ENCODE results near the gene CHD2. TPM values are rescaled to one million over a fixed set of nuclear protein-coding genes. Genes with fewer than 3 reads are reported as not detected.

Gene CHD2
- total RNA-seq, 8 experiments from 2014 or later = 58.0 to 129 (median 94.2) TPM

DNA sequence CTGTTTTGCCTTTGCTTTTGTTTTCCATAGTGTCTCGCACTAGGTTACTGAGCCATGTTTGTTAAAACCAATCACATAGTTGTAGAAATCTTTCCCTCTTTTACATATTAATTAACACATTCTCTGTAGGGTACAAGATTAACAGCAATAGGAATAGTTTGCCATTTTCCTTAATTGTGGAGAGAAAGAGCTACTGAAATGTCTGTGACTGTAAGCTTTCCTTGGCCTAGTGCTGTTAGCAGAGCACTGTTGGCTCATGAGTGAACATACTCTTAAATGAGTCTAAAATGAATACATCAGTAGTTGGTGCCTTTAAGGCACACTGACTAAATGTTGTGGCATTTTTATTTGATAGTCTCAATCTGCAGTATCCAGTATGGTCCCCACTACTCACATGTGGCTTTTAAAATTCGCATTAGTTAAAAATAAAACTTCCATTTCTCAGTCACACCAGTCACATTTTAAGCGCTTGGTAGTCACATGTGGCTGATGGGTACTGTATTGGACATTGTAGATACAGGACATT lies 28.2 kb downstream of the CHD2 start:
- Histone ChIP-seq H3K27ac (no peak overlapping the region), H3K4me1 (replicated peaks in 1 of 2) (peaks cover 0 to 7% of the 10 kb centered on the region in 2 donors), H3K4me3 (no peak overlapping the region)
- in situ Hi-C loops (cut with MboI; ENCODE audit: low pct_unique_long_range_greater_than_20kb in 2 of 9, low sequenced_read_pairs in 9 of 9, unreplicated experiment in 9 of 9) = no loop called here
- 70 to 100% (median 90%) methylated on average over 1 to 3 of the region's 3 CpGs for WGBS, 10 experiments
- ATAC-seq (replicated peaks in 6 of 8) = peak in 3 of 8 experiments; percentile 27 to 41 (median 28)

DNA sequence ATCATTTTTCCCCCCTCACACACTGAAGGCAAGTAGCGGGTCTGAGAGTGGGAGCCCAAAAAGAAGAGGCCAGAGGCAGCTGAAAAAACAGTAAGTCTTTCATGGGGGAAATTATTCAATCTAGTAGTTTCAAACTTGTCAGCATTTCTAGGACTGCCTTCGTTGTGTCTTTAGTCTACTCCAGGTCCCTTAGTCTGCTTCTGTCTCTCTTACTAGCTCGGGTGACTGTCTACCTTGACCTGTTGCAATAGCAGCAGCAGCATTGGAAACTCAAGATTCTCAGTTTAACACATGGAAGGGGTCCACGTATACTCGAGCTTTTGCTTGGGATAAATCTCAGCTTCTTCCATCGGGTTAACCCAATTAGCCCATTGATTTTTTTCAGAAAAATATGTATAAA lies 28.9 kb downstream of the CHD2 start:
- H3K27ac ChIP-seq = no peak overlapping the region
- H3K4me3 ChIP-seq = no peak overlapping the region
- ATAC-seq (replicated peaks in 6 of 8) = no peak
- in situ Hi-C loops (cut with MboI; ENCODE audit: low pct_unique_long_range_greater_than_20kb in 2 of 9, low sequenced_read_pairs in 9 of 9, unreplicated experiment in 9 of 9) = no loop called here
- 67 to 100% (median 90%) methylated on average over 1 to 6 of the region's 6 CpGs for WGBS, 10 experiments
- H3K4me1 ChIP-seq (replicated peaks in 1 of 2) = peaks cover 0 to 7% of the 10 kb centered on the region in 2 donors

DNA sequence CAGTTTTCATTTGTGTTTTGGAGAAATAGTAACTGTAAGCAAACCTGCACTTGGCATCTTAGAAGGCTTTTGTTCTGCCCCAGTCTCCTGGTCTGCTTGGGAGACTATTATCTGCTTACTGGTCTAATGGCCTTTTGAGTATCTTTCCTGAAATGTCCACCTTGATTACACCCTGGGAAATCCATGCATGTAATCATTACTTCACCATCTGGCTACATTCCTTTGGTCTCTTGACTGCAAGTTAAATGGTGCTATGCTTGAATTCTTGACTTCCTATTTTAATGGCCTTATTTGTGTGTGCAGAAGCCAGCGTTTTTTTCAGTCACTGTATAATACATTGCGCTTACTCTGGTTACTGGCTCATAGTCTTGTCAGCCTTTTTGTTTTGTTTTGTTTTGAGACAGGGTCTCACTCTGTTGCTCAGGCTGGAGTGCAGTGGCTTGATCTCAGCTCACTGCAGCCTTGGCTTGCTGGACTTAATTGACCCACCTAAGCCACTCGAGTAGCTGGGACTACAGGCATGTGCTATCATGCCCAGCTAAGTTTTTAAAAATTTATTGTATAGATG lies 30.0 kb downstream of the CHD2 start:
- 0 to 100% (median 75%) methylated on average over 1 to 3 of the region's 3 CpGs; no CpG with 5 or more reads in 3 of the 10 experiments for WGBS, 10 experiments
- H3K4me1 ChIP-seq (replicated peaks in 1 of 2) = peaks cover 0 to 7% of the 10 kb centered on the region in 2 donors
- ATAC-seq (replicated peaks in 6 of 8) = peak; percentile 6 to 82 (median 40)
- no peak overlapping the region for H3K27ac ChIP-seq
- no peak overlapping the region for H3K4me3 ChIP-seq
- in situ Hi-C loops (cut with MboI; ENCODE audit: low pct_unique_long_range_greater_than_20kb in 2 of 9, low sequenced_read_pairs in 9 of 9, unreplicated experiment in 9 of 9) = no loop called here

DNA sequence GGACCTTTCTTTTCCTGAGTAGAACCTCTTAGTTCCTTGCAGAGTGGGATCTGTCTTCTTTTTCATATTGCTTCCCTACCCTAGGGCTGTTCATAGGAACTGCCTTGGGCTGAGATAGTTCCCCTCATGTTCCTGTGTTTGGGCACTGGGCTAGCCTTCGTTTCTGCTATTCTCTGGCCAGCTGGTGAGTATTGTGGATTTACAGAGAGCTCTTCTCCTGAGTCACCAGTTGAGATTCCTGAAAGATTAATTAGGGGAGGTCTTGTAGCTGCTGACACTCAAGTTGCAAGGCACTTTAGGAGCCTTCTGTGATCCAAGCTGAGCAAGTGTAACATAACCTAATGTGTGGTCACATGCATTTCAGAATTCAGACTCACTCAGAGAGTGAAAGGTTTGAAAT lies 30.7 kb downstream of the CHD2 start:
- H3K27ac ChIP-seq = no peak overlapping the region
- in situ Hi-C loops (cut with MboI; ENCODE audit: low pct_unique_long_range_greater_than_20kb in 2 of 9, low sequenced_read_pairs in 9 of 9, unreplicated experiment in 9 of 9) = no loop called here
- ATAC-seq (replicated peaks in 6 of 8) = peak; percentile 38 to 85 (median 64)

DNA sequence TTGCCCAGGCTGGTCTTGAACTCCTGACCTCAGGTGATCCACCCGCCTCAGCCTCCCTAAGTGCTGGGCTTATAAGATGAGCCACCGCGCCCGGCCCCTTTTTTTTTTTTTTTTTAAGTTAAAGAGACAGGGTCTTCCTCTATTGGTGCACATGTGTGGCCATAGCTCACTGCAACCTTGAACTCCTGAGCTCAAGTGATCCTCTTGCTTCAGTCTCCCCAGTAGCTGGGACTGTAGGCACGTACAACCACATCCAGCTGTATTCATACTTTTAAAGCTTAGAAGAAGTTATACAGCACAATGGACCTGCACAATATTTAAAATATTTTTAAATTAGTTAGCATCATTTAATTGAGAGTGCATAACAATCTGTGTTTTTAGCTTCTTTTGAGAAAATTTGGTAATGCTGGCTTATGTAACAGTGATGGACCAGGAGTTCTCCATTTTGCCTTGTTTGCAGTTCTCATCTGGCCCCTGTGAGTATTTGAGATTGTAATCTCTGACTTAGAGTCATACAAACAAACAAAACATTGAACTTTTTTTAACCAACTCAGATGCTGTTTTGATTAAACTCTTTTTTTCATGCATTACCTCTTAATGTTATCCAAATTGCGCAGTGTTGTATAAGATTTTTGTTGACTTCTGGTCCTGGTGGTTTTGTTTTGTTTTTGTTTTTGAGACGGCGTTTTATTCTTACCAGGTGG lies 33.0 kb downstream of the CHD2 start:
- Histone ChIP-seq H3K27ac (no peak overlapping the region), H3K4me1 (replicated peaks in 1 of 2) (peaks cover 12 to 17% of the 10 kb centered on the region in 2 donors)
- in situ Hi-C loops (cut with MboI; ENCODE audit: low pct_unique_long_range_greater_than_20kb in 2 of 9, low sequenced_read_pairs in 9 of 9, unreplicated experiment in 9 of 9) = no loop called here

More for the DNA sequence above, 30.7 kb downstream of the CHD2 start:
- H3K4me3 ChIP-seq = no peak overlapping the region
- peaks cover 5 to 7% of the 10 kb centered on the region in 2 donors for H3K4me1 ChIP-seq (replicated peaks in 1 of 2)
- WGBS, 10 experiments = 17 to 75% (median 45%) methylated on average over 1 of the region's 1 CpG; no CpG with 5 or more reads in 4 of the 10 experiments

DNA sequence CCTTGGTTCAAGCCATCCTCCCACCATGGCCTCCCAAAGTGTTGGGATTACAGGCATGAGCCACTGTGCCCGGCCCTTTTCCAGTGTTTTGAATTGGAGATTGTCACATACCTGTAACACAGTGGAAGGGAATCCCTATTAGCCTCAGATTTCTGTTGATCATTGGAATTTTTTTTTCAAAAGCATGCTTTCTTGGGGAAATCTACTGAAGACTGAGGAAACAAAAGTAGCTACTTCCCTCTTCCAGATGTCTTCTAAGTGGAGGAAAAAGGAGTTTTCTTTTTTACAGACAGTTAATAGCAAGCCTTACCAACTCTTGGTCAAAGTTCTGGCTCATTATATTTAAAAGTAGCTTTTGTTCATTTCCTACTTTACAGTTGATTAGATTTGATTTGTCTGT lies 33.7 kb downstream of the CHD2 start:
- Histone ChIP-seq H3K4me3 (no peak overlapping the region), H3K27ac (no peak overlapping the region), H3K4me1 (replicated peaks in 1 of 2) (peaks cover 12 to 17% of the 10 kb centered on the region in 2 donors)
- in situ Hi-C loops (cut with MboI; ENCODE audit: low pct_unique_long_range_greater_than_20kb in 2 of 9, low sequenced_read_pairs in 9 of 9, unreplicated experiment in 9 of 9) = no loop called here
- no peak for ATAC-seq (replicated peaks in 6 of 8)
- WGBS, 10 experiments = 50 to 100% (median 92%) methylated on average over 1 of the region's 1 CpG; no CpG with 5 or more reads in 4 of the 10 experiments

More for the DNA sequence above, 33.0 kb downstream of the CHD2 start:
- ATAC-seq (replicated peaks in 6 of 8) = no peak
- WGBS, 10 experiments = 94 to 100% (median 99%) methylated on average over 1 to 7 of the region's 8 CpGs; no CpG with 5 or more reads in 2 of the 10 experiments
- H3K4me3 ChIP-seq = no peak overlapping the region

DNA sequence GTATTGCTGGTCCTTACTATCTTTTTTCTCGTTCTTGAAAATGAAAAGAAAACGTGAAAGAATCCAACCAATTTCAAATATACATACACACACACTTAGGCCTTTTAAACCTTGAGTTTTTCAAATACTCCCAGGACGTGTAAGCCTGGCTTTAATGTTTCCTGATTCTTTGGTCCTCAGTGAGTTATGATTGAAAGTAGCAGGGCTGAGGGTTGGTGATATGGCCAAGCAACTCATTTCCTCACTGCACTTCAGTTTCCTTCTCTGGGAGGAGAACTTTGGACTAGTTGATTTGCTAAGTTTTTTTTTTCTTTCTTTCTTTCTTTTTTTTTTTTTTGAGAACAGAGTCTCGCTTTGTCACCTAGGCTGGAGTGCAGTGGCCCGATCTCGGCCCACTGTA lies 34.6 kb downstream of the CHD2 start:
- Histone ChIP-seq H3K4me1 (replicated peaks in 1 of 2) (peaks cover 12 to 17% of the 10 kb centered on the region in 2 donors), H3K4me3 (no peak overlapping the region), H3K27ac (no peak overlapping the region)
- no peak for ATAC-seq (replicated peaks in 6 of 8)
- WGBS, 10 experiments = 83 to 100% (median 100%) methylated on average over 1 to 5 of the region's 6 CpGs
- in situ Hi-C loops (cut with MboI; ENCODE audit: low pct_unique_long_range_greater_than_20kb in 2 of 9, low sequenced_read_pairs in 9 of 9, unreplicated experiment in 9 of 9) = no loop called here

DNA sequence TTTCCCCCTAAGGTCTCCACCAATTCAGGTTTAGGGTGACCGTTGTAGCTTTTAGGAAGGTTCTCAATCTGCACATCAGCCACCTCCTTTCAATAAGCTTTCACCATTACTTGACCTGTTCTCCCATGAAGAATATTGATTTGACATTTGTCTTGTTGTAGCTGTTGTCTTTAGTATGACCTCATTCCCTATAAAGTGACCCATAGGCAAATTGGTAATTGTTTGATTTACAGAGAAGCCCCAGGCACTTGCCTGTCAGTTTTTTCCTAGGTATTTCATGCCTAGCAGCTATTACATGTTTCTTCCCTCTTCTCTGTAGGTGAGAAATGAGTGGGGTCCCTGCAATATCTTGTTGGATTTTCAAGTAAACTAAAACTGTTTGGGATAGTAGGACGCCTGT lies 36.0 kb downstream of the CHD2 start:
- 20 to 100% (median 100%) methylated on average over 1 to 2 of the region's 2 CpGs; no CpG with 5 or more reads in 2 of the 10 experiments for WGBS, 10 experiments
- peaks cover 5 to 17% of the 10 kb centered on the region in 2 donors for H3K4me1 ChIP-seq (replicated peaks in 1 of 2)
- H3K27ac ChIP-seq = no peak overlapping the region
- peak in 2 of 8 experiments; percentile 17 to 27 for ATAC-seq (replicated peaks in 6 of 8)
- no peak overlapping the region for H3K4me3 ChIP-seq
- in situ Hi-C loops (cut with MboI; ENCODE audit: low pct_unique_long_range_greater_than_20kb in 2 of 9, low sequenced_read_pairs in 9 of 9, unreplicated experiment in 9 of 9) = no loop called here

DNA sequence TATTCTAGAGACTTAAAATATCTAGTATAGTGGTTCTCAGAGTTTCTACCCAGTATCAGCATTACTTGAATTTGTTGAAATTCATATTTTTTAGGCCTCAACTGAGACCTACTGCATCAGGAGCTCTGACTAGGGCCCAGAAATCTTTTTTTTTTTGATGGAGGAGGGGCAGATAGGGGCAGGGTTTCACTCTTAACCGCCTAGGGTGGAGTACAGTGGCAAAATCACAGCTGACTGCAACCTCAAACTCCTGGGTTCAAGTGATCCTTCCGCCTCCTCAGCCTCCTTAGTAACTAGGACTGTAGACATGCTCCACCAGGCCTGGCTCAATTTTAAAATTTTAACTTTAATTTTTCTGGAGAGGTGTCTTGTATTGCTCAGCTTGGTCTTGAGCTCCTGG lies 36.6 kb downstream of the CHD2 start:
- no peak for ATAC-seq (replicated peaks in 6 of 8)
- WGBS, 10 experiments = 80 to 100% (median 90%) methylated on average over 1 to 2 of the region's 2 CpGs; no CpG with 5 or more reads in 3 of the 10 experiments
- H3K4me1 ChIP-seq (replicated peaks in 1 of 2) = peaks cover 5 to 17% of the 10 kb centered on the region in 2 donors
- in situ Hi-C loops (cut with MboI; ENCODE audit: low pct_unique_long_range_greater_than_20kb in 2 of 9, low sequenced_read_pairs in 9 of 9, unreplicated experiment in 9 of 9) = no loop called here
- no peak overlapping the region for H3K27ac ChIP-seq
- no peak overlapping the region for H3K4me3 ChIP-seq

DNA sequence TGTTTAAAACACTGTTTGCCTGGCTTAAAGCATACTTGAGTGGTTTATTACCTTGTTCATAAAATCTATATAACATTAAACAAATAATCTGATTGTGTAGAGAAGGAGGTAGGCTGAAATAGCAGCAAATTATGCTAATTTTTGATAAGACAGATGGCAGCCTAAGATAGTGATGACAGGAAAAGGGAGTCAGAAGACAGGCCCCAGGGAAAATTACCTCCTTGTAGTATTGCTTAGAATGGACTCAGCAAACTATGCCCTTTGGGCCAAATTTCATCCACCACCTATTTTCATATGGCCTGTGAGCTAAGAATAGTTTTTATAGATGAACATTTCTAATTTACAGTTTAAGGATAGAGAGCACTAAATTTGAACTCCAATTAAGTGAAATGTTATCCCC lies 37.8 kb downstream of the CHD2 start:
- peak in 3 of 8 experiments; percentile 46 to 79 (median 74) for ATAC-seq (replicated peaks in 6 of 8)
- in situ Hi-C loops (cut with MboI; ENCODE audit: low pct_unique_long_range_greater_than_20kb in 2 of 9, low sequenced_read_pairs in 9 of 9, unreplicated experiment in 9 of 9) = no loop called here
- Histone ChIP-seq H3K4me3 (no peak overlapping the region), H3K4me1 (replicated peaks in 1 of 2) (peaks cover 5 to 17% of the 10 kb centered on the region in 2 donors), H3K27ac (no peak overlapping the region)

DNA sequence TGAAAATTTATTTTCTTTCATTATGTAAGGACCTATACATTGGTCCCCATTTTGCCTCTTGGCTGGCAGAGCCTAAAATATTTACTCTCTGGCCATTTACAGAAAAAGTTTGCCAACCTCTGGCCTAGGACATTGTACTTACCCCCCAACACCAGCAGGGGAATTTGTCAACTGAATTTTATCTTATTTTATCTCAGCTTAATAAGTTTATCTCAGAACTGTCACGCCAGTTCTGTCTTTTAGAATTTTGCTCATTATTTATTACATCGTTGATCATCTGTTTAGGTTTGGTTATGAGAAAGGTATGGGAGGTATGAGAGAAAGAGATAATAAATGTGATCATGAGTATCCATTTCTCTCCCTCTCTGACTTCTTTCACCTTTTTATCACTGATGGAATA lies 38.3 kb downstream of the CHD2 start:
- peak in 1 of 8 experiments; percentile 38 for ATAC-seq (replicated peaks in 6 of 8)
- 90 to 100% (median 100%) methylated on average over 1 to 2 of the region's 2 CpGs for WGBS, 10 experiments
- no peak overlapping the region for H3K27ac ChIP-seq
- peaks cover 5 to 17% of the 10 kb centered on the region in 2 donors for H3K4me1 ChIP-seq (replicated peaks in 1 of 2)
- in situ Hi-C loops (cut with MboI; ENCODE audit: low pct_unique_long_range_greater_than_20kb in 2 of 9, low sequenced_read_pairs in 9 of 9, unreplicated experiment in 9 of 9) = no loop called here
- H3K4me3 ChIP-seq = no peak overlapping the region

DNA sequence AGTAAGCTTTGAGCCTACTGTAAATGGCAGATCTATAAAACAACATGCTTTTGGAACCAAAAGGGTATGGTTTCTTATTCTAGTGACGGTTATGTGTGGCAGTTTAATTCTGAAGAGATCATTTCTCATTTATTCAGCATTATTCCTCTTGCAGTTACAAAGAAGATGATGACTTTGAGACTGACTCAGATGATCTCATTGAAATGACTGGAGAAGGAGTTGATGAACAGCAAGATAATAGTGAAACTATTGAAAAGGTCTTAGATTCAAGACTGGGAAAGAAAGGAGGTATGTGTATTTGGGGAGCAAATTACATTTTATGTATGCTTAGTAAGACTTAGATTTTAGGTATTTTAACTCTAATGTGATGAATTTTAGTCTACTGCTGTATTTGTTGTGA lies 41.5 kb downstream of the CHD2 start:
- 57 to 100% (median 93%) methylated on average over 1 of the region's 1 CpG; no CpG with 5 or more reads in 1 of the 10 experiments for WGBS, 10 experiments
- in situ Hi-C loops (cut with MboI; ENCODE audit: low pct_unique_long_range_greater_than_20kb in 2 of 9, low sequenced_read_pairs in 9 of 9, unreplicated experiment in 9 of 9) = no loop called here
- H3K4me3 ChIP-seq = no peak overlapping the region
- H3K4me1 ChIP-seq (replicated peaks in 1 of 2) = peaks cover 3 to 5% of the 10 kb centered on the region in 2 donors
- no peak overlapping the region for H3K27ac ChIP-seq
- ATAC-seq (replicated peaks in 6 of 8) = no peak

DNA sequence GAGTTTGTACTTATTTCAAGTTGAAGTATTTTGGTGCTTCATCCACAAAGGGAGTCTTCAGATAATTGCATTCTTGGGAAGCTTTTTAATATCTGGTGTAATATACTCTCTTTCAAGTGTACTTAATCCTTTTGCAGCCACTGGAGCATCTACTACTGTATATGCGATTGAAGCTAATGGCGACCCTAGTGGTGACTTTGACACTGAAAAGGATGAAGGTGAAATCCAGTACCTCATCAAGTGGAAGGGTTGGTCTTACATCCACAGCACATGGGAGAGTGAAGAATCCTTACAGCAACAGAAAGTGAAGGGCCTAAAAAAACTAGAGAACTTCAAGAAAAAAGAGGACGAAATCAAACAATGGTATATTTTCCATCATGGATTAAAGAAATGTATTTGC lies 42.6 kb downstream of the CHD2 start:
- WGBS, 10 experiments = 86 to 100% (median 98%) methylated on average over 1 to 3 of the region's 3 CpGs
- peaks cover 0 to under 1% of the 10 kb centered on the region in 2 donors for H3K4me1 ChIP-seq (replicated peaks in 1 of 2)
- no peak overlapping the region for H3K27ac ChIP-seq
- H3K4me3 ChIP-seq = no peak overlapping the region
- in situ Hi-C loops (cut with MboI; ENCODE audit: low pct_unique_long_range_greater_than_20kb in 2 of 9, low sequenced_read_pairs in 9 of 9, unreplicated experiment in 9 of 9) = no loop called here
- no peak for ATAC-seq (replicated peaks in 6 of 8)

All from motor neuron (in vitro differentiated cells).